Ishikawa (cell line): ENCODE measurements around the gene MRPS21.

Source experiments
- CEBPB ChIP-seq: IDR thresholded peaks from 2 replicates; pipeline ENCODE4 v1.6.1; 2012
- REST ChIP-seq: IDR thresholded peaks from 2 replicates; pipeline ENCODE4 v1.6.1; 2012; ENCODE audit warnings: low read depth, mild to moderate bottlenecking

DNA sequence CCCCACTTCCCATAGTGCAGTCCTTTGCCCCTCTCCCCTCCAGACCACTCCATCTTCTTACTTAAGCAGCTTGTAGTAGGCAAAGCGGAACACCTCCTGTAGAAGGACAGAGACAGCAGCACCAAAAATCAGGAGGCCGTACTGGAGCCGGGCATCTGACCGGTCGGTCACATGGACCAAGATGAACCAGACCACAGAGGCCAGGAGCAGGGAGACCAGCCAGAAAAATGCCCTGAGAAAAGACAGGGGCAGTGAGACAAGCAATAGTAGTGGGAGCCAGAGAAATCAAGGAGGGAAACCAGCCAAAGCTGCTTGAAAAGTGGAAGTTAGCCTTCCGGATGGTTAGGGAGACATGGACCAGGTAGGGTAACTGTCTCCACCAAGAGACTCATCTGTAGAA is 25.8 kb upstream of the MRPS21 start:
- no peak for TF ChIP-seq REST
- no peak for TF ChIP-seq CEBPB
